DOHH2 (cell line): ENCODE measurements around the gene POU2F3.

Experiments used
- H3F3A ChIP-seq: fragments of 200-600 bp; sonication (generic), shearing (Covaris generic); 2 replicates; pipeline ENCODE4 v1.6.0; 2016; ENCODE audit warnings: antibody characterized with exemption, mild to moderate bottlenecking; ENCODE audit not compliant: control insufficient read depth, insufficient read depth
- H3K27ac ChIP-seq: fragments of 200-600 bp; sonication (generic); 2 replicates; pipeline ENCODE4 v1.5.1; 2014; ENCODE audit warnings: low read depth, mild to moderate bottlenecking, low read length, moderate library complexity
- H3K27me3 ChIP-seq: fragments of 200-600 bp; sonication (generic); 2 replicates; pipeline ENCODE4 v1.6.1; 2014; ENCODE audit warnings: mild to moderate bottlenecking, low read length, mixed read lengths; ENCODE audit not compliant: control insufficient read depth
- H3K36me3 ChIP-seq: fragments of 200-600 bp; sonication (generic); 2 replicates; pipeline ENCODE4 v1.6.1; 2014; ENCODE audit warnings: mild to moderate bottlenecking, low read length, moderate library complexity, mixed read lengths; ENCODE audit not compliant: control insufficient read depth
- H3K4me1 ChIP-seq: fragments of 200-600 bp; sonication (generic); 2 replicates; pipeline ENCODE4 v1.6.1; 2014; ENCODE audit warnings: mild to moderate bottlenecking, low read length, mixed read lengths; ENCODE audit not compliant: control insufficient read depth
- H3K4me2 ChIP-seq: fragments of 200-600 bp; sonication (generic); 2 replicates; pipeline ENCODE4 v1.6.0; 2014; ENCODE audit warnings: mild to moderate bottlenecking, low read length, moderate library complexity
- H3K4me3 ChIP-seq: fragments of 200-600 bp; sonication (generic); 2 replicates; pipeline ENCODE4 v1.5.1; 2014; ENCODE audit warnings: mild to moderate bottlenecking, low read length, mixed read lengths
- H3K79me2 ChIP-seq: fragments of 200-600 bp; sonication (generic); 2 replicates; pipeline ENCODE4 v1.6.1; 2014; ENCODE audit warnings: mild to moderate bottlenecking, low read length, mixed read lengths; ENCODE audit not compliant: control insufficient read depth
- H3K9me2 ChIP-seq: fragments of 200-600 bp; sonication (generic); replicated peaks from 2 replicates; pipeline ENCODE4 v1.6.1; 2014; ENCODE audit warnings: mild to moderate bottlenecking, low read length, mixed read lengths; ENCODE audit not compliant: control insufficient read depth
- H3K9me3 ChIP-seq: fragments of 200-600 bp; sonication (generic); 2 replicates; pipeline ENCODE4 v1.6.1; 2014; ENCODE audit warnings: antibody characterized with exemption, low read length, mixed read lengths; ENCODE audit not compliant: control insufficient read depth, insufficient read depth
- H4K20me1 ChIP-seq: fragments of 200-600 bp; sonication (generic); 2 replicates; pipeline ENCODE4 v1.6.0; 2014; ENCODE audit warnings: low read depth, mild to moderate bottlenecking, antibody characterized with exemption, low read length, moderate library complexity; ENCODE audit not compliant: control insufficient read depth, insufficient read depth
- CTCF ChIP-seq: fragments of 200-600 bp; sonication (generic); IDR thresholded peaks from one replicate; pipeline ENCODE4 v1.5.1; 2014; ENCODE audit warnings: antibody characterized with exemption, mild to moderate bottlenecking, low read depth, low read length; ENCODE audit not compliant: poor library complexity, severe bottlenecking
- EZH2phosphoT487 ChIP-seq: fragments of 200-600 bp; sonication (generic); IDR thresholded peaks from 2 replicates; pipeline ENCODE4 v1.6.1; 2017; ENCODE audit warnings: borderline replicate concordance, mild to moderate bottlenecking, antibody characterized with exemption, low read length, moderate library complexity, mixed read lengths

Gene POU2F3

GRCh38 chr11:120219938-120220746 lies 19.8 kb upstream of the POU2F3 start:
- Histone ChIP-seq H3K36me3 (no peaks in the 10 kb centered on the region), H3K79me2 (no peaks in the 10 kb centered on the region), H3K9me2 (no peaks in the 10 kb centered on the region), H3K4me1 (no peaks in the 10 kb centered on the region), H4K20me1 (no peaks in the 10 kb centered on the region), H3K4me3 (no peak overlapping the region), H3F3A (no peaks in the 10 kb centered on the region), H3K4me2 (no peak overlapping the region), H3K9me3 (no peaks in the 10 kb centered on the region), H3K27ac (no peak overlapping the region), H3K27me3 (peaks cover 3% of the 10 kb centered on the region; the same call in 1 of the 2 replicates)
- TF ChIP-seq EZH2phosphoT487 (no peak), CTCF (no peak)

GRCh38 chr11:120220747-120221037 lies 19.2 kb upstream of the POU2F3 start:
- H3F3A ChIP-seq, result no peaks in the 10 kb centered on the region
- H4K20me1 ChIP-seq, result no peaks in the 10 kb centered on the region
- no peaks in the 10 kb centered on the region for H3K9me2 ChIP-seq
- no peak overlapping the region for H3K27ac ChIP-seq
- no peaks in the 10 kb centered on the region for H3K79me2 ChIP-seq
- H3K9me3 ChIP-seq, result no peaks in the 10 kb centered on the region
- TF ChIP-seq EZH2phosphoT487, result no peak
- no peak for TF ChIP-seq CTCF
- H3K36me3 ChIP-seq, result no peaks in the 10 kb centered on the region
- H3K4me2 ChIP-seq, result no peak overlapping the region
- no peak overlapping the region for H3K4me3 ChIP-seq
- no peaks in the 10 kb centered on the region for H3K4me1 ChIP-seq
- H3K27me3 ChIP-seq, result peaks cover 7% of the 10 kb centered on the region; the same call in 1 of the 2 replicates

GRCh38 chr11:120221115-120221752 lies 18.7 kb upstream of the POU2F3 start:
- H3K79me2 ChIP-seq, result no peaks in the 10 kb centered on the region
- no peaks in the 10 kb centered on the region for H4K20me1 ChIP-seq
- no peak overlapping the region for H3K4me2 ChIP-seq
- no peaks in the 10 kb centered on the region for H3F3A ChIP-seq
- H3K4me3 ChIP-seq, result no peak overlapping the region
- H3K27ac ChIP-seq, result no peak overlapping the region
- H3K9me3 ChIP-seq, result no peaks in the 10 kb centered on the region
- H3K27me3 ChIP-seq, result peaks cover 7% of the 10 kb centered on the region; the same call in 1 of the 2 replicates
- H3K4me1 ChIP-seq, result no peaks in the 10 kb centered on the region
- TF ChIP-seq EZH2phosphoT487, result no peak
- no peak for TF ChIP-seq CTCF
- no peaks in the 10 kb centered on the region for H3K36me3 ChIP-seq
- H3K9me2 ChIP-seq, result no peaks in the 10 kb centered on the region
